GM12878 (cell line): ENCODE data around the gene OR10G8. TPM values are rescaled to one million over a fixed set of nuclear protein-coding genes. Genes with fewer than 3 reads are reported as not detected.

Experiments used
- ATAC-seq: fragments of 200-7000 bp; cut with Tn5 transposase; 3 replicates; pipeline ENCODE4 v1.9.1; 2020; ENCODE audit warnings: mild to moderate bottlenecking, moderate library complexity
- BruUV-seq: library from RNA; stranded (reverse); fragments of 400-500 nt; replicated peaks from 2 replicates; lab custom pipeline; 2021; lab: Mats Ljungman, UMichigan
- CTCF ChIA-PET: fragments of 300-600 bp; sonication (Branson Sonifier 250); formaldehyde crosslinking; extraction: SDS; loops from one replicate; lab custom pipeline; 2021; ENCODE audit warnings: inconsistent platforms; lab: Yijun Ruan, JAX
- POLR2A ChIA-PET: fragments of 350-600 bp; formaldehyde crosslinking; extraction: SDS; loops from one replicate; lab custom pipeline; 2021; ENCODE audit warnings: inconsistent platforms; lab: Charles Lee
- RAD21 ChIA-PET: fragments of 300-600 bp; sonication (Branson Sonifier 250); formaldehyde crosslinking; loops from one replicate; lab custom pipeline; 2023; ENCODE audit warnings: antibody characterized with exemption; ENCODE audit not compliant: unreplicated experiment; lab: Charles Lee
- SMC1A ChIA-PET: fragments of 300-600 bp; sonication (Branson Sonifier 250); formaldehyde crosslinking; loops from one replicate; lab custom pipeline; 2023; ENCODE audit not compliant: unreplicated experiment, uncharacterized antibody; lab: Charles Lee
- DNase-seq: peaks from one replicate; pipeline ENCODE4 v3.0.0-alpha.2; 2011; ENCODE audit warnings: low read depth, low spot score
- FAIRE-seq: peaks from 3 replicates; lab custom pipeline; 2011; peaks lifted over from hg19 to GRCh38; lab: Jason Lieb, UNC
- H2AFZ ChIP-seq: 2 replicates; pipeline ENCODE4 v1.6.0; 2011; ENCODE audit warnings: low read depth, low read length, control low read depth; ENCODE audit not compliant: control insufficient read depth
- H3K27ac ChIP-seq: 2 replicates; pipeline ENCODE4 v1.5.1; 2011; ENCODE audit warnings: control low read depth; ENCODE audit not compliant: control insufficient read depth, insufficient read depth
- H3K27me3 ChIP-seq, 2 experiments: replicated peaks in 1 of 2; 2 replicates each; pipeline versions ENCODE4 v1.6.0 to v1.6.1; 2011; ENCODE audit warnings: low read length in 1 of 2; ENCODE audit not compliant: control insufficient read depth in 2 of 2, insufficient read depth in 2 of 2
- H3K36me3 ChIP-seq, 2 experiments: 2 replicates each; pipeline ENCODE4 v1.5.1; 2011; ENCODE audit warnings: low read length in 1 of 2; ENCODE audit not compliant: control insufficient read depth in 2 of 2, insufficient read depth in 2 of 2
- H3K4me1 ChIP-seq: 2 replicates; pipeline ENCODE4 v1.6.1; 2011; ENCODE audit warnings: mild to moderate bottlenecking, low read length, moderate library complexity, mixed read lengths; ENCODE audit not compliant: control insufficient read depth, insufficient read depth
- H3K4me2 ChIP-seq: 2 replicates; pipeline ENCODE4 v1.6.0; 2011; ENCODE audit warnings: control low read depth; ENCODE audit not compliant: control insufficient read depth, insufficient read depth
- H3K4me3 ChIP-seq: fragments of 200-600 bp; sonication (generic); 2 replicates; pipeline ENCODE4 v1.5.1; 2016
- H3K79me2 ChIP-seq: 2 replicates; pipeline ENCODE4 v1.6.0; 2011; ENCODE audit warnings: low read length; ENCODE audit not compliant: control insufficient read depth, insufficient read depth
- H3K9ac ChIP-seq: 2 replicates; pipeline ENCODE4 v1.8.0; 2011; ENCODE audit warnings: low read length, control low read depth, mixed read lengths; ENCODE audit not compliant: control insufficient read depth, insufficient read depth
- H3K9me3 ChIP-seq: replicated peaks from 3 replicates; pipeline ENCODE4 v1.5.1; 2011; ENCODE audit warnings: mild to moderate bottlenecking, low read length; ENCODE audit not compliant: control insufficient read depth, insufficient read depth
- H4K20me1 ChIP-seq: 2 replicates; pipeline ENCODE4 v1.6.0; 2011; ENCODE audit not compliant: control insufficient read depth, insufficient read depth
- BCL11A ChIP-seq: IDR thresholded peaks from 2 replicates; pipeline ENCODE4 v1.6.1; 2011; ENCODE audit warnings: low read depth, low read length
- HCFC1 ChIP-seq: fragments of 150-350 bp; IDR thresholded peaks from 2 replicates; pipeline ENCODE4 v1.6.1; 2014; ENCODE audit warnings: low read length
- HDAC2 ChIP-seq: fragments of 200-600 bp; sonication (generic); IDR thresholded peaks from 2 replicates; pipeline ENCODE4 v1.6.1; 2017
- KDM1A ChIP-seq: fragments of 200-600 bp; sonication (generic); IDR thresholded peaks from 2 replicates; pipeline ENCODE4 v1.6.1; 2016; ENCODE audit warnings: borderline replicate concordance
- MTA2 ChIP-seq: fragments of 450-650 bp; IDR thresholded peaks from 2 replicates; pipeline ENCODE4 v1.6.1; 2016; ENCODE audit warnings: low read depth, mild to moderate bottlenecking, moderate library complexity
- PML ChIP-seq: IDR thresholded peaks from 2 replicates; pipeline ENCODE4 v1.6.1; 2012; ENCODE audit warnings: low read length, inconsistent platforms
- SREBF2 ChIP-seq: IDR thresholded peaks from 2 replicates; pipeline ENCODE4 v1.6.1; 2012; ENCODE audit warnings: mild to moderate bottlenecking, low read length
- WGBS: methylation state at CpG from one replicate; pipeline ENCODE4 v1.1.6; 2016; ENCODE audit warnings: low lambda C conversion rate; ENCODE audit not compliant: insufficient replicate concordance, insufficient coverage; ENCODE audit errors: missing lambda C conversion rate; 5-methylcytosine and 5-hydroxymethylcytosine counted together
- in situ Hi-C: fragments of 300-500 bp; cut with MboI; formaldehyde crosslinking; loops from 9 replicates; pipeline ENCODE4 v1.14.3; 2018; ENCODE audit warnings: mixed read lengths
- intact Hi-C: fragments of 100-400 bp; cut with micrococcal nuclease; formaldehyde crosslinking; loops from one replicate; pipeline ENCODE4 v1.14.2; 2022; ENCODE audit not compliant: unreplicated experiment
- polyA plus RNA-seq, 11 experiments: library from polyadenylated mRNA; depleted of rRNA in 4 of 11; unstranded in 6 of 11; stranded (reverse) in 5 of 11; fragments of >200 nt; fragmentation: Nextera tagmentation in 4 of 11; fragmentation: Illumina TruSeq in 1 of 11; extraction: Ambion mirVana in 4 of 11; extraction: Trizol in 1 of 11; gene quantifications; 1 replicate in 1 of 11; 2 replicates in 10 of 11; pipeline versions ENCODE4 v1.2.1 to v1.2.3, GENCODE V29; 2011 to 2016; ENCODE audit warnings: inconsistent platforms in 2 of 11, missing spikeins in 2 of 11, low read depth in 1 of 11
- total RNA-seq, 4 experiments: library from RNA; depleted of rRNA in 3 of 4; stranded (reverse); fragments of >200 nt in 3 of 4; fragmentation: Illumina TruSeq in 1 of 4; extraction: Trizol in 1 of 4; gene quantifications; 2 replicates each; pipeline versions ENCODE4 v1.2.1 to v1.2.3, GENCODE V29; 2013 to 2021
- TF ChIP-seq, protein P1 (sequence below): fragments of 450-650 bp; IDR thresholded peaks from 2 replicates; pipeline ENCODE4 v1.6.1; 2017; ENCODE audit warnings: antibody characterized with exemption, mild to moderate bottlenecking, moderate library complexity
- TF ChIP-seq, protein P2 (sequence below): fragments of 450-650 bp; IDR thresholded peaks from 2 replicates; pipeline ENCODE4 v1.6.1; 2017; ENCODE audit warnings: mild to moderate bottlenecking, low read depth, inconsistent platforms; ENCODE audit not compliant: poor library complexity, severe bottlenecking
- TF ChIP-seq, protein P3 (sequence below): fragments of 150-350 bp; IDR thresholded peaks from 2 replicates; pipeline ENCODE4 v1.6.1; 2016; ENCODE audit warnings: low read depth, low read length
- TF ChIP-seq, protein P4 (sequence below): fragments of 450-650 bp; IDR thresholded peaks from 2 replicates; pipeline ENCODE4 v1.6.1; 2017; ENCODE audit warnings: borderline replicate concordance

Gene OR10G8
- total and polyA plus RNA-seq, 10 of the 15 experiments (the other 5 are each of a cell fraction or from before 2014, with no cell fraction given) = not detected

DNA sequence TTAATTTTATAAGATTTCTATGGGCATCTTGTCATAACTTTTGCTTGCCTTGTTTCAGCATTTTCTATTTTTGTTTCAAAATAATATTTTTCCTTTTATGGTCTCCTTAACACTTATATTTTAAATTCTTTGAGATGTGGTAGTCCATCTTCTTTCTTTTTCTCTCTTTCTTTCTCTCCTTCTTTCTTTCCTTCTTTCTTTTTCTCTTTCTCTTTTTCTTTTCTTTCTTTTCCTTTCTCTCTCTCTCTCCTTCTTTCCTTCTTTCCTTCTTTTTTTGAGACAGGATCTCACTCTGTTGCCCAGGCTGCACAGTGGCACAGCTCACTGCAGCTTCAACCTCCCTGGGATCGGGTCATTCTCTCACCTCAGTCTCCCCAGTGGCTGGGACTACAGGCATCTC is 50.7 kb downstream of the OR10G8 start (continued):
- TF ChIP-seq SREBF2 (no peak), PML (no peak), KDM1A (no peak), HCFC1 (no peak), MTA2 (no peak), HDAC2 (no peak)
- TF ChIP-seq, protein P1, sequence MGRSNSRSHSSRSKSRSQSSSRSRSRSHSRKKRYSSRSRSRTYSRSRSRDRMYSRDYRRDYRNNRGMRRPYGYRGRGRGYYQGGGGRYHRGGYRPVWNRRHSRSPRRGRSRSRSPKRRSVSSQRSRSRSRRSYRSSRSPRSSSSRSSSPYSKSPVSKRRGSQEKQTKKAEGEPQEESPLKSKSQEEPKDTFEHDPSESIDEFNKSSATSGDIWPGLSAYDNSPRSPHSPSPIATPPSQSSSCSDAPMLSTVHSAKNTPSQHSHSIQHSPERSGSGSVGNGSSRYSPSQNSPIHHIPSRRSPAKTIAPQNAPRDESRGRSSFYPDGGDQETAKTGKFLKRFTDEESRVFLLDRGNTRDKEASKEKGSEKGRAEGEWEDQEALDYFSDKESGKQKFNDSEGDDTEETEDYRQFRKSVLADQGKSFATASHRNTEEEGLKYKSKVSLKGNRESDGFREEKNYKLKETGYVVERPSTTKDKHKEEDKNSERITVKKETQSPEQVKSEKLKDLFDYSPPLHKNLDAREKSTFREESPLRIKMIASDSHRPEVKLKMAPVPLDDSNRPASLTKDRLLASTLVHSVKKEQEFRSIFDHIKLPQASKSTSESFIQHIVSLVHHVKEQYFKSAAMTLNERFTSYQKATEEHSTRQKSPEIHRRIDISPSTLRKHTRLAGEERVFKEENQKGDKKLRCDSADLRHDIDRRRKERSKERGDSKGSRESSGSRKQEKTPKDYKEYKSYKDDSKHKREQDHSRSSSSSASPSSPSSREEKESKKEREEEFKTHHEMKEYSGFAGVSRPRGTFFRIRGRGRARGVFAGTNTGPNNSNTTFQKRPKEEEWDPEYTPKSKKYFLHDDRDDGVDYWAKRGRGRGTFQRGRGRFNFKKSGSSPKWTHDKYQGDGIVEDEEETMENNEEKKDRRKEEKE = no peak
- TF ChIP-seq, protein P2, sequence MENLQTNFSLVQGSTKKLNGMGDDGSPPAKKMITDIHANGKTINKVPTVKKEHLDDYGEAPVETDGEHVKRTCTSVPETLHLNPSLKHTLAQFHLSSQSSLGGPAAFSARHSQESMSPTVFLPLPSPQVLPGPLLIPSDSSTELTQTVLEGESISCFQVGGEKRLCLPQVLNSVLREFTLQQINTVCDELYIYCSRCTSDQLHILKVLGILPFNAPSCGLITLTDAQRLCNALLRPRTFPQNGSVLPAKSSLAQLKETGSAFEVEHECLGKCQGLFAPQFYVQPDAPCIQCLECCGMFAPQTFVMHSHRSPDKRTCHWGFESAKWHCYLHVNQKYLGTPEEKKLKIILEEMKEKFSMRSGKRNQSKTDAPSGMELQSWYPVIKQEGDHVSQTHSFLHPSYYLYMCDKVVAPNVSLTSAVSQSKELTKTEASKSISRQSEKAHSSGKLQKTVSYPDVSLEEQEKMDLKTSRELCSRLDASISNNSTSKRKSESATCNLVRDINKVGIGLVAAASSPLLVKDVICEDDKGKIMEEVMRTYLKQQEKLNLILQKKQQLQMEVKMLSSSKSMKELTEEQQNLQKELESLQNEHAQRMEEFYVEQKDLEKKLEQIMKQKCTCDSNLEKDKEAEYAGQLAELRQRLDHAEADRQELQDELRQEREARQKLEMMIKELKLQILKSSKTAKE = no peak

DNA sequence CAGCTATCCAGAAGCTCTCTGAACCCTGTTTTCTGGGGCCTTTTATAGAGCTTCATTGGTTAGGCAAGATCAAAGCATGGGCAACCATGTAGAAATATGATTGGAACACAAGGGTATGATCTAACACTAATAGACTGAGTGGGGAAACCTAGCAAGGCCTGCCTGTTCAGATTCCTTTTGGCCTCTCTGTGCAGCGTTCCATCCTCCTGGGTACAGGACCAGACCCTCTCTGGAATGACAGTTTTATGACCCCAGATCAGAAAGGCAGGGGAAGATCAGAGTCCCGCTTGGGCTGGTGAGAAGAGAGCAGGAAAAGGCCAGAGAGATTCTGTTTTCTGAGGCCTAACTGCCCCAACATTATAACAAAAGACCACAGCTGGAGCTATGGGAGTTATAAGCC is 52.0 kb downstream of the OR10G8 start:
- no peak for FAIRE-seq
- Histone ChIP-seq H2AFZ (no peak overlapping the region), H3K27ac (no peak overlapping the region), H3K79me2 (no peaks in the 10 kb centered on the region), H3K4me3 (no peak overlapping the region), H3K9me3 (no peaks in the 10 kb centered on the region), H3K4me2 (no peak overlapping the region), H3K27me3 (peaks cover 2% of the 10 kb centered on the region in 2 experiments; a peak in 2 of 4 replicates), H3K36me3 (no peaks in the 10 kb centered on the region), H3K9ac (no peak overlapping the region)
- 62% methylated on average over 2 of the region's 2 CpGs for WGBS
- intact Hi-C loops = no loop called here
- DNase-seq = no peak
- ChIA-PET POLR2A (interaction anchor here (0.7 kb wide), 1 partner anchor 467 kb away, joined by 3 read pairs; no protein-coding TSS in a partner anchor), CTCF (no interaction called here), RAD21 (no interaction called here)
- no TSS peak for BruUV-seq
- no peak for ATAC-seq
- in situ Hi-C loops = loop anchor here (10.0 kb wide), 1 partner anchor 506 kb away; no protein-coding TSS in a partner anchor
- no peak for TF ChIP-seq BCL11A
- TF ChIP-seq, protein P3, sequence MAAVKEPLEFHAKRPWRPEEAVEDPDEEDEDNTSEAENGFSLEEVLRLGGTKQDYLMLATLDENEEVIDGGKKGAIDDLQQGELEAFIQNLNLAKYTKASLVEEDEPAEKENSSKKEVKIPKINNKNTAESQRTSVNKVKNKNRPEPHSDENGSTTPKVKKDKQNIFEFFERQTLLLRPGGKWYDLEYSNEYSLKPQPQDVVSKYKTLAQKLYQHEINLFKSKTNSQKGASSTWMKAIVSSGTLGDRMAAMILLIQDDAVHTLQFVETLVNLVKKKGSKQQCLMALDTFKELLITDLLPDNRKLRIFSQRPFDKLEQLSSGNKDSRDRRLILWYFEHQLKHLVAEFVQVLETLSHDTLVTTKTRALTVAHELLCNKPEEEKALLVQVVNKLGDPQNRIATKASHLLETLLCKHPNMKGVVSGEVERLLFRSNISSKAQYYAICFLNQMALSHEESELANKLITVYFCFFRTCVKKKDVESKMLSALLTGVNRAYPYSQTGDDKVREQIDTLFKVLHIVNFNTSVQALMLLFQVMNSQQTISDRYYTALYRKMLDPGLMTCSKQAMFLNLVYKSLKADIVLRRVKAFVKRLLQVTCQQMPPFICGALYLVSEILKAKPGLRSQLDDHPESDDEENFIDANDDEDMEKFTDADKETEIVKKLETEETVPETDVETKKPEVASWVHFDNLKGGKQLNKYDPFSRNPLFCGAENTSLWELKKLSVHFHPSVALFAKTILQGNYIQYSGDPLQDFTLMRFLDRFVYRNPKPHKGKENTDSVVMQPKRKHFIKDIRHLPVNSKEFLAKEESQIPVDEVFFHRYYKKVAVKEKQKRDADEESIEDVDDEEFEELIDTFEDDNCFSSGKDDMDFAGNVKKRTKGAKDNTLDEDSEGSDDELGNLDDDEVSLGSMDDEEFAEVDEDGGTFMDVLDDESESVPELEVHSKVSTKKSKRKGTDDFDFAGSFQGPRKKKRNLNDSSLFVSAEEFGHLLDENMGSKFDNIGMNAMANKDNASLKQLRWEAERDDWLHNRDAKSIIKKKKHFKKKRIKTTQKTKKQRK = no peak
- TF ChIP-seq, protein P4, sequence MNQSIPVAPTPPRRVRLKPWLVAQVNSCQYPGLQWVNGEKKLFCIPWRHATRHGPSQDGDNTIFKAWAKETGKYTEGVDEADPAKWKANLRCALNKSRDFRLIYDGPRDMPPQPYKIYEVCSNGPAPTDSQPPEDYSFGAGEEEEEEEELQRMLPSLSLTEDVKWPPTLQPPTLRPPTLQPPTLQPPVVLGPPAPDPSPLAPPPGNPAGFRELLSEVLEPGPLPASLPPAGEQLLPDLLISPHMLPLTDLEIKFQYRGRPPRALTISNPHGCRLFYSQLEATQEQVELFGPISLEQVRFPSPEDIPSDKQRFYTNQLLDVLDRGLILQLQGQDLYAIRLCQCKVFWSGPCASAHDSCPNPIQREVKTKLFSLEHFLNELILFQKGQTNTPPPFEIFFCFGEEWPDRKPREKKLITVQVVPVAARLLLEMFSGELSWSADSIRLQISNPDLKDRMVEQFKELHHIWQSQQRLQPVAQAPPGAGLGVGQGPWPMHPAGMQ = no peak
- TF ChIP-seq, all 136 proteins: peak for 0
- no peaks in the 10 kb centered on the region for H4K20me1 ChIP-seq
- SMC1A ChIA-PET = no interaction called here
- peaks cover 7% of the 10 kb centered on the region; the same call in 1 of the 2 replicates for H3K4me1 ChIP-seq
